ENCODE data around the gene KIF5C.

- no peak for TF ChIP-seq EZH2 (IDR thresholded peaks at IDR 0.05; ENCODE audit: insufficient read depth, poor library complexity, severe bottlenecking)
- TF ChIP-seq EZH2phosphoT487 (IDR thresholded peaks at IDR 0.05; ENCODE audit: insufficient read depth, low read depth) = no peak
These were observed 115.0 kb downstream of the KIF5C start for GRCh38 chr2:148989882-148990493.

All from GM23248 (cell line).